Measurements from ENCODE around the gene DLST.

Gene DLST

GRCh38 chr14:74859757-74860552, 21.8 kb upstream of the DLST start:
- H3F3A ChIP-seq (ENCODE audit: insufficient read depth, low read length), result no peaks in the 10 kb centered on the region
- TF ChIP-seq CTCF (IDR thresholded peaks at IDR 0.05; ENCODE audit: low read length), result no peak
- no peak for TF ChIP-seq EZH2 (IDR thresholded peaks at IDR 0.05; ENCODE audit: borderline replicate concordance, low read length)
- no peaks in the 10 kb centered on the region for H4K20me1 ChIP-seq (ENCODE audit: insufficient read depth, low read length)
- no peak overlapping the region for H3K4me2 ChIP-seq (ENCODE audit: low read length)
- H3K9me2 ChIP-seq (ENCODE audit: low read depth, low read length), result no peaks in the 10 kb centered on the region
- no peaks in the 10 kb centered on the region for H3K9me3 ChIP-seq (ENCODE audit: low read length)
- no peaks in the 10 kb centered on the region for H3K79me2 ChIP-seq (ENCODE audit: insufficient read depth, low read length)
- no peaks in the 10 kb centered on the region; the same call in 1 of the 2 replicates for H3K27me3 ChIP-seq (ENCODE audit: insufficient read depth, low read length)
- no peaks in the 10 kb centered on the region for H3K36me3 ChIP-seq (ENCODE audit: insufficient read depth, low read length)
- no peak overlapping the region for H2AFZ ChIP-seq (ENCODE audit: low read length)
- H3K4me1 ChIP-seq (ENCODE audit: insufficient read depth, low read length, severe bottlenecking), result no peaks in the 10 kb centered on the region
- no peak overlapping the region for H3K9ac ChIP-seq (ENCODE audit: low read length)
- H3K4me3 ChIP-seq (ENCODE audit: low read depth, low read length, poor library complexity, severe bottlenecking), result no peak overlapping the region
- H3K27ac ChIP-seq (ENCODE audit: low read depth, low read length, poor library complexity, severe bottlenecking), result no peak overlapping the region

DNA sequence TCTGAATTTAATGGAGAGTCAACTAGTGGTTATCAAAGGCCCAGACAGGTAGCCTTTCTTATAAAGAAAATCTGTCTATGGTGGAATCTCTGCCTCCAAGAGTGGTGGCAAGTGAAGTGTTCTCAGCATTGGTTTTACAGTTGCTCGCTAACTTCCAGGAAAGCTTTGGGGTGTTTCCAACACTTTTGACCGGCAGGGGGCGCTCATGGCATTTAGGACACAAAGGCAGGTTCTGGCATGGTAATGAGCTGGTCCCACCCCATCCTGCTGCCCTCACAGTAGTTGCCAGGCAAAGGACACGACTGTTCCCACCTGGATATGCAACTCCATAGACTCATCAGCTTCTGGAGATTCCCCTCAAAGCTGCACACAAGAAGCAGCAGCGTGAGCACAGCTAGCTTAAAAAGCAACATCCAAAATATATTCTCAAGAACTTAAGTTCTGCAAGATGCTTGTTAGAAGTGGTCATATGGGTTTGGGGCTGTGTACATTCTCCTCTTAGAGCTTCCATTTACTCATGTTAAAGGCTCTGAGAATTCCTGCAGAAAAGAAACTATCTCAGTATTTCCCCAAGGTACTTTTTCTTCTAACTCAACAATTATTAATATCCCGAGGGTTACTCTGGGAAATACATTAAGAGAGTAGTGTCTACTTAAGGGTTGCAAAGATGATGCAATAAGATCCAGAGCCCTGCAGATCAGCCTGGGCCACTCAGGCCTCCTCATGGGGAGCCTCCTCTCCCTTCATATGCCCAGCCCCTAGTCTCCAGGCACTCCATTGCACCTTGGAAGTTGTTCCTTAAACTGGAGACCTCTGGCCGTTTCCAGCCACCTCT, 20.6 kb upstream of the DLST start:
- H3K4me2 ChIP-seq (ENCODE audit: low read length), result no peak overlapping the region
- H3K9ac ChIP-seq (ENCODE audit: low read length), result no peak overlapping the region

DNA sequence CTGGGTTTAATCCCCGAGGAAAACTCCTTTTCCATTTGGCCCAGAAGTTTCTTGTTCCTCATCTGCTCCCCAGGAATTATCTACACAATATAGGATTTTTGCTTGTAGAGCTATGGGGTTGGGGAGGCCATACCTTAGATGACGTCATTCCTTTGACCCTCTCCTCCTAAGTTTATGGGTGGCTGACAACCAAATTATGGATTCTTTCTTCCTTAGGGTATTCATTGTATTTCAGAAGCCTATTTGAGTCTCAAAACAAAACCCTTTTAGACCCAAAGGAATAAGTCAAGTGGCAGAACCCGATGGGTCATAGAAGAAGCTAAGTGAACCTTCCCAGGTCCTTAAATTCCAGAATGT, 20.0 kb upstream of the DLST start:
- Histone ChIP-seq H3K4me3 (ENCODE audit: low read depth, low read length, poor library complexity, severe bottlenecking) (no peak overlapping the region), H3K9ac (ENCODE audit: low read length) (no peak overlapping the region), H3K9me3 (ENCODE audit: low read length) (no peaks in the 10 kb centered on the region), H3K4me1 (ENCODE audit: insufficient read depth, low read length, severe bottlenecking) (no peaks in the 10 kb centered on the region), H3K36me3 (ENCODE audit: insufficient read depth, low read length) (no peaks in the 10 kb centered on the region), H3K27me3 (ENCODE audit: insufficient read depth, low read length) (no peaks in the 10 kb centered on the region; the same call in 1 of the 2 replicates), H2AFZ (ENCODE audit: low read length) (no peak overlapping the region), H3F3A (ENCODE audit: insufficient read depth, low read length) (no peaks in the 10 kb centered on the region), H3K79me2 (ENCODE audit: insufficient read depth, low read length) (no peaks in the 10 kb centered on the region), H4K20me1 (ENCODE audit: insufficient read depth, low read length) (no peaks in the 10 kb centered on the region), H3K9me2 (ENCODE audit: low read depth, low read length) (no peaks in the 10 kb centered on the region), H3K4me2 (ENCODE audit: low read length) (no peak overlapping the region), H3K27ac (ENCODE audit: low read depth, low read length, poor library complexity, severe bottlenecking) (no peak overlapping the region)
- TF ChIP-seq CTCF (IDR thresholded peaks at IDR 0.05; ENCODE audit: low read length) (no peak), EZH2 (IDR thresholded peaks at IDR 0.05; ENCODE audit: borderline replicate concordance, low read length) (no peak)

More for the DNA sequence above, 20.6 kb upstream of the DLST start:
- H3K27ac ChIP-seq (ENCODE audit: low read depth, low read length, poor library complexity, severe bottlenecking), result no peak overlapping the region
- H4K20me1 ChIP-seq (ENCODE audit: insufficient read depth, low read length), result no peaks in the 10 kb centered on the region
- peak; percentile 89 for TF ChIP-seq CTCF (IDR thresholded peaks at IDR 0.05; ENCODE audit: low read length)
- no peak for TF ChIP-seq EZH2 (IDR thresholded peaks at IDR 0.05; ENCODE audit: borderline replicate concordance, low read length)
- H3K9me3 ChIP-seq (ENCODE audit: low read length), result no peaks in the 10 kb centered on the region
- no peaks in the 10 kb centered on the region for H3K79me2 ChIP-seq (ENCODE audit: insufficient read depth, low read length)
- H3F3A ChIP-seq (ENCODE audit: insufficient read depth, low read length), result no peaks in the 10 kb centered on the region
- H3K4me3 ChIP-seq (ENCODE audit: low read depth, low read length, poor library complexity, severe bottlenecking), result no peak overlapping the region
- H3K9me2 ChIP-seq (ENCODE audit: low read depth, low read length), result no peaks in the 10 kb centered on the region
- no peaks in the 10 kb centered on the region for H3K36me3 ChIP-seq (ENCODE audit: insufficient read depth, low read length)
- no peak overlapping the region for H2AFZ ChIP-seq (ENCODE audit: low read length)
- no peaks in the 10 kb centered on the region for H3K4me1 ChIP-seq (ENCODE audit: insufficient read depth, low read length, severe bottlenecking)
- no peaks in the 10 kb centered on the region; the same call in 1 of the 2 replicates for H3K27me3 ChIP-seq (ENCODE audit: insufficient read depth, low read length)

All from OCI-LY1 (cell line).